Stimulated activated CD4-positive, alpha-beta T cell treated with anti-CD3 and anti-CD28 coated beads, Interleukin-15, amount 100 ng/mL, for 1 hour (primary cell): ENCODE results near the gene PPM1H.

Experiments
- DNase-seq, 2 donors: peaks; one replicate each; pipeline ENCODE4 v3.0.0-alpha.2; 2020; ENCODE audit warnings: low read depth in 1 of 2, low spot score in 1 of 2

Gene PPM1H

GRCh38 chr12:62716866-62717525, 218.0 kb downstream of the PPM1H start:
- no peak for DNase-seq

DNA sequence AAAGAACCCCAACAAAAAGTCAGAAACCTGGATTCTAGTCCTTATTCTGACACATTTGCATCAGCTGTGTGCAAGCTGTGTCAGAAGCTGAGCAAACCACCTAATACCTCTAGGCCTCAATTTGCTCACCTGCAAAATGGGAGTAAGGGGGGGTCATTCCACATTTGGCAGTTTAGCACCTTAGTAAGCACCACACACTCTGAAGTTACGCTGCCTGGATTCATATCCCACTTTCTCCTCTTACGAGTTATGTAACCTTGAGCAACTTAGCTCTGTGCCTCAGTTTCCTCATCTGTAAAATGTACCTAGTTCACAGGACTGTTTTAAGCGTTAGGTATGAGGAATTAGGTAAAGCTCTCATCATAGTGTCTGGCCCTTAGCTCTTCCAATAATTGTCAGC, 218.9 kb downstream of the PPM1H start:
- no peak for DNase-seq

DNA sequence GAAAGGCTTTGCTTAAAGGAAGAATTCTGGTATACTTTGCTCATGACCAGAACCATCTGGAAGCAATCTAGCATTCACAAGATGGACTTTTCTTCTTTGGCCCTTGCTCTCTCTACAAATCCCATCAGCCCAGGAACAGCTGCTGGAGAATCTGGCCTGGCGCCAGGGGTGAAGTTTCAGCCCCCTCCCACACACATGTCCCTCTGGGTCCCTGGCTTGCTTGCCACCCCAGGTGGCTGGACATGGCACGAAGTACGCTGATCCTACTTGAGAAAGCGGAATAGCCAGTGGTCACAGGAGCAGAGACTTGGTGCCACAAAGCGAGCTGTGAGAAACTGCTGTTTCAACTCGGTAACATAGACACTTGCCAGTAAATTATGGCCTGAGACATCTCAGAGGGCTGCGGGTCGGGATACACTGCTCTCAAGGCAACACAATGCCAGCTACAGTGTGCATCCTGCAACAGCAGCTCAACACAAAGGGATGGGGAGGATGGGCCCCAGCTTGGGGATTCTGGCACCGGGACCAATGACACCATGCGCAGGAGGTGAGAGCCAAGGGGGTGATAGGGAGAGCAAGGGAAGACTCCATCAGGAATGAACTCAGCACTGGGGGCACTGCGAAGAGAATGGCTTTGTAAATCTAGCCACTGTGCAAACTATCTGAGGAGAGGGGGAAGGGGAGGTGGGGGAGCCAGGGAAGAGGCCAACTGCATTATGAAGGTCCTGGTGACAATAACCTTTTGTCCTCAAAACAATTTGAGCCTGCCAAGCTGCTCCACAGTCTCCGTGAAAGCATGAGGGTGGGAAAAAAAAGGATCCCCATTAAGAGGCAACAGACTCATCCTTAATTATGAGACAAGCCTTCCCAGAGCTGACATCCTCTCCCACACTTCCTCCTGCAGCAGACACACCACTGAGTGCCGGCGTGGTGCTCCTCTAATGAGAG, 219.9 kb downstream of the PPM1H start:
- DNase-seq: no peak

DNA sequence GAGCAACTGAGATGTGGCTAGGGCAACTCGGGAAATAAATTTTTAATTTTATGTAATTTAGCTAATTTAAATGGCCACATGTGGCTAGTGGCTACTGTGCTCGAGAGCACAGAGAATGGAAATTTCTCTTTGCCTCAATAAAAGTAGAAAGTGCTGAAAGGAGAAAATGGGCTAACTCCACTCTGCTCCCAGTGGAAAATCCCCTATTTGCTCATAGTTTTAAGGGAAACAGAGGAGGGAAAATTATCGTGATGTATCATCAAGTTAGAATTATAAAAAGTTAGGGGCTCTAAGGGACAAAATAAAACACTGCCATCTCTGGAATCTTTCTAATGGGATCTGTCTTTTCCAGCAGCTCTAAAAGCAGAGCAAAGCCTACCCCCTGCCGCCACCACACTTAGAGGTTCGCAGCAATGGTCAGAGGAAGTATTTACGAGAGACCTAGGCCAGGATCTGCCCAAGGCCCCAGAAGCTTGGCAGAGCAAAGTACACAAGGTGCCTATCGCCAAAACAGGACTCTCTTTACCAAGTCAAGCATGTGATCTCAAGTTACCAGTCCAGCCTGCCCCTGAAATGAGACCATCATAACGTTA, 220.7 kb downstream of the PPM1H start:
- DNase-seq: no peak

- no peak for DNase-seq
Measured at GRCh38 chr12:62713723-62714122, 221.2 kb downstream of the PPM1H start.

DNA sequence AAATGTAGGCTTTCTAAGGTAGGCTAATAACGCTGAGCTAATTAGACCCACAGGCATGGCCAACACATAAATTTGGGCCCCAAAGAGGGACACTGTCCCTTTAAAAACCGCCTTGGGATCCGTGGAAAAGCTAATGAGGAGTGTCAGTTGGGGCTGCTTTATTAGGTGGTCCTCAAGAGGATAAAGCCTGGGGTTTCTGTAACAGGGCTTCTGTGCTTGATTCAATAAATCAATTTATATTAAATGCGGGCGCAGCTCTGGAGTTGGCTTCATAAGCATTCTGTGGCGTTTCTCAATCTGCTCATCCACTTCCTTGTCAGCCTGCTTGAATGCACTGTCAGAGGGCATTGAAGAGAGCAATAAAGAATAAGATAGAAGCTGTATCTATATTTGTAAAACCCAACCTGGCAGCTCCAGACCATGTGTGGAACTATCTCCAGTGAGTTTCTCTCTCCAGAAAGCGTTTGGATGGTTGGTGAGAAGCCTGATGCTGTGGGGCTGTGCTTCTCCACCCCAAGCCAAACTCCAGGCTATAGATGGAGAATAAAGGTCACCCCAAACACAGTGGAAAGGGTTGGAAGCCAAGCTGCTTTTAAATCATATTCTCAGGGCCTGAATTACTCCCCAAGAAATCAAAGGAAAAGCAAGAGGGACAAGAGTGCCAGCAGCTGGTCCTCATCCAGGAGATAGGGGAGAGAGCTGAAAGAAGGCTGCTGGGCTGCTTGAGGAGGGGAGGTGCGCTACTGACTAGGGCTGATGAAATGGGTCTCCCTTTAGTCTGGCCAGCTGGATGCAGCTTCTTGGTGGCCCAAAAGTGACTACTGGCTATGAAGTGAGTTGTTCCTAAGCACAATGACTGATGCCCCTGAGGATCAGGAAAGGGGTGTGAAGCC, 222.0 kb downstream of the PPM1H start:
- DNase-seq: no peak

GRCh38 chr12:62711631-62712241, 223.2 kb downstream of the PPM1H start:
- DNase-seq: no peak

DNA sequence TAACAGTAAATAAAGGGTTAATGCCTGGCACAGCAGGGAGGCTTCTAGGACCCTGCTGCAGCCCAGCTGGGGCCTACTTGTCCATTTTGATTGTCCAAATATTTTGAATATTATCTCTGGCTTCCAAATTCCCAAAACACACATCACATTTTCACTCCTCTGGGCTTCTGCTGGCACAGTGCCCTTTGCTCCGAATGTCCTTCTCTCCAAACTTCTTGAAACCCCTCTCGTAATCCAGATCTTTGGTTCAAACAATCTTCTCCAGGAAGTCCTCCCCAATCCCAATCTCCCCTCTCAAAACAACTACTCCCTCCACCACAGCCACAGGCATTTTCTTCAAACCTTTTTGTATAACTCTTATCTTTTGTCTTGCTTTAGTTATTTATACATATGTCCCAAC, 225.6 kb downstream of the PPM1H start:
- DNase-seq: no peak

GRCh38 chr12:62707939-62708338, 227.0 kb downstream of the PPM1H start:
- DNase-seq: no peak

GRCh38 chr12:62705846-62706245, 229.1 kb downstream of the PPM1H start:
- no peak for DNase-seq

GRCh38 chr12:62703011-62703380, 232.0 kb downstream of the PPM1H start:
- DNase-seq: no peak

GRCh38 chr12:62701492-62701891, 233.5 kb downstream of the PPM1H start:
- DNase-seq: no peak

GRCh38 chr12:62700091-62700880, 234.7 kb downstream of the PPM1H start:
- DNase-seq: no peak

DNA sequence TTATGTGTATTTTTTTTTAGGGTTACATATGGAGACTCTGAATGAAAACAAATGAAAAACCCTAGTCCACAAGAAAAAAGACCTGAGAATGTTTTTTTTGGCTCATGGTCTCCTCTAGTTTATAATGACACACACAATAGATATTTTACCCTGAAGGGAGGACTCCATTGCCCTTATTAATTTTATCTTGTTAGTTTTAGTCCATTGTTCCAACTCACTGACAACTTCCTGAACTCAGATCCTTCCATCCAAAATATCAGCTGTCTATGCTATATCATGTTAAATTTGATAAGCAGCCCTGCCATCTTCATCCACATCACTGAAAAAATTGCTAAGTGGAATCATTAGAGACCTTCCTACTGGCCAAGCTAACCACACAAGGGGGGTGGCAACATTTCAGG, 236.2 kb downstream of the PPM1H start:
- no peak for DNase-seq

DNA sequence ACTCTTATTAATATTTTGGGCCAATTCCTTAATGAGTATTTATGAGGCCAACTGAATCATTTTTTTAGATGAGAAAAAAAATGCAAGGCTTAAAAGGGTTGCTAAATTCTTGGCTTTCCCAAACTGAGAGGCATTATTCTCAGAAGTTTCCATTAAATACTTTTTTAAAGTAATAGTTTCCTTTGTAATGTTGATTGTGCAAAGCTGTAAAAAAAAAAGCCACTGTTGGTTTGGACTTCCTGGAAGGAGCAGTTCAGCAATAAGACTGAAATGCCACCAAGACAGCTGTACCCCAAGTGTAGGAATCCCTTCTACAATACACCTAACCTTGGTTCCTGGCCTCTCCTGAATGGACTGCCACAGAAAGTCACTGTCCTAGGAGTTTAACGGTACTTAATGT, 237.1 kb downstream of the PPM1H start:
- no peak for DNase-seq

DNA sequence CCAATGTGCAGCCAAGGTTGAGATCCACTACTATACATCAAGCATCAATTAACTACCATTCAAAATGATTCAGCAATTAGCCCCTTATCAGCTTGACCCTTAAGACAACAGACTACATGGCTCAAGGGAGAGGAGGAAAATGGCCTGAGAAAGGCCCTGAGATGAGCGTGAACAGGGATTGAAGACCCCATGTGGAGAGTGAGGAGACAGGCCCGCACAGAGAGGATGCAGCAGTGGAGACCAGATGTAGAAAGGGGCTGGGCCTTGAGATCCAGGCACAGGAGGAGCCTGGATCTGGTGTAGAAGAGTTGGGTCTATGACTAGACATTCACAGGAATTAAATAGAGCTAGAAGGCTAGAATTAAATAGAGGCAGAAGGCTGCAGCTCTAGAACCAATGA, 239.3 kb downstream of the PPM1H start:
- no peak for DNase-seq

- no peak for DNase-seq
Measured at GRCh38 chr12:62694632-62695031, 240.3 kb downstream of the PPM1H start.

GRCh38 chr12:62694116-62694515, 240.8 kb downstream of the PPM1H start:
- DNase-seq: no peak

- no peak for DNase-seq
Measured at GRCh38 chr12:62693376-62694050, 241.4 kb downstream of the PPM1H start.
